ENCODE data around the gene PRDM15. TPM values are rescaled to one million over a fixed set of nuclear protein-coding genes. Genes with fewer than 3 reads are reported as not detected.
A peak's percentile ranks its signal among the peaks of the same experiment; 100 is the strongest.

PRDM15 gene
- total RNA-seq, 1 experiment from 2014 or later: 9.9 TPM

GRCh38 chr21:41923186-41923585 lies 44.0 kb upstream of the PRDM15 start:
- Histone ChIP-seq H3K9me3 (ENCODE audit: control insufficient read depth, low read depth, low read length) (no peaks in the 10 kb centered on the region), H3K14ac (ENCODE audit: insufficient read depth, low read length) (no peak overlapping the region), H3T11ph (ENCODE audit: low read length) (no peak overlapping the region), H3K27me3 (ENCODE audit: insufficient read depth, low read length) (no peaks in the 10 kb centered on the region), H4K5ac (ENCODE audit: insufficient read length, low read depth, low read length) (no peak overlapping the region), H3K56ac (ENCODE audit: insufficient read length, low read depth, low read length) (no peak overlapping the region), H2BK5ac (ENCODE audit: insufficient read length, low read length) (no peak overlapping the region), H3K4ac (ENCODE audit: low read depth, low read length) (no peak overlapping the region), H4K20me1 (ENCODE audit: control insufficient read depth, insufficient read depth, insufficient read length) (no peaks in the 10 kb centered on the region), H3K27ac (ENCODE audit: insufficient read length, low read depth, low read length) (no peak overlapping the region), H4K91ac (ENCODE audit: insufficient read length, low read depth, low read length) (no peak overlapping the region), H3K23me2 (ENCODE audit: insufficient read length, low read depth, low read length, poor library complexity, severe bottlenecking) (no peaks in the 10 kb centered on the region), H4K8ac (replicated peaks; ENCODE audit: insufficient read length, low read depth, low read length) (no peak overlapping the region), H2AK5ac (ENCODE audit: insufficient read length, low read length) (no peak overlapping the region), H2AFZ (ENCODE audit: low read length) (no peak overlapping the region), H2BK20ac (ENCODE audit: low read depth, low read length, poor library complexity, severe bottlenecking) (no peak overlapping the region), H3K79me1 (ENCODE audit: insufficient read depth, low read depth, low read length, poor library complexity, severe bottlenecking) (no peaks in the 10 kb centered on the region), H3K18ac (ENCODE audit: insufficient read length, low read depth, low read length) (no peak overlapping the region), H3K23ac (ENCODE audit: insufficient read length, low read depth, low read length) (no peak overlapping the region), H3K79me2 (ENCODE audit: insufficient read depth, low read length) (no peaks in the 10 kb centered on the region), H3K4me1 (ENCODE audit: insufficient read depth, low read length) (peaks cover 4% of the 10 kb centered on the region), H3K4me2 (ENCODE audit: insufficient read depth, insufficient read length, low read length) (no peak overlapping the region), H2BK15ac (ENCODE audit: low read depth, low read length) (no peak overlapping the region), H2BK120ac (ENCODE audit: low read depth, low read length, poor library complexity, severe bottlenecking) (no peak overlapping the region), H2BK12ac (ENCODE audit: insufficient read length, low read depth, low read length) (no peak overlapping the region), H3K9ac (ENCODE audit: extremely low read depth, insufficient read length, low read length) (no peak overlapping the region)
- Mint-ChIP-seq H3K27ac (peak overlapping the region in 1 of 3 experiments; percentile 37; a peak in 2 of 7 replicates), H3K4me1 (peaks cover 20 to 34% of the 10 kb centered on the region in 2 experiments), H3K4me3 (no peak overlapping the region), H3K27me3 (ENCODE audit: low read depth) (no peaks in the 10 kb centered on the region), H3K9me3 (no peaks in the 10 kb centered on the region), H3K36me3 (ENCODE audit: insufficient read depth in 1 of 3, low read depth in 3 of 3) (peaks cover 0 to 1% (median 0%) of the 10 kb centered on the region in 3 experiments; a peak in 2 of 7 replicates)
- no peak for DNase-seq
- WGBS (ENCODE audit: extremely low coverage, insufficient read length, low lambda C conversion rate): no CpG with 5 or more reads among the region's 8 CpGs
- TF ChIP-seq CTCF (conservative IDR thresholded peaks at IDR 0.05): no peak

All from H9 (cell line).